ENCODE data around the gene CNNM3. TPM values are rescaled to one million over a fixed set of nuclear protein-coding genes. Genes with fewer than 3 reads are reported as not detected.
A peak's percentile ranks its signal among the peaks of the same experiment; 100 is the strongest.

Gene CNNM3
- total RNA-seq, 1 donor from 2014 or later: 32.6 TPM

DNA sequence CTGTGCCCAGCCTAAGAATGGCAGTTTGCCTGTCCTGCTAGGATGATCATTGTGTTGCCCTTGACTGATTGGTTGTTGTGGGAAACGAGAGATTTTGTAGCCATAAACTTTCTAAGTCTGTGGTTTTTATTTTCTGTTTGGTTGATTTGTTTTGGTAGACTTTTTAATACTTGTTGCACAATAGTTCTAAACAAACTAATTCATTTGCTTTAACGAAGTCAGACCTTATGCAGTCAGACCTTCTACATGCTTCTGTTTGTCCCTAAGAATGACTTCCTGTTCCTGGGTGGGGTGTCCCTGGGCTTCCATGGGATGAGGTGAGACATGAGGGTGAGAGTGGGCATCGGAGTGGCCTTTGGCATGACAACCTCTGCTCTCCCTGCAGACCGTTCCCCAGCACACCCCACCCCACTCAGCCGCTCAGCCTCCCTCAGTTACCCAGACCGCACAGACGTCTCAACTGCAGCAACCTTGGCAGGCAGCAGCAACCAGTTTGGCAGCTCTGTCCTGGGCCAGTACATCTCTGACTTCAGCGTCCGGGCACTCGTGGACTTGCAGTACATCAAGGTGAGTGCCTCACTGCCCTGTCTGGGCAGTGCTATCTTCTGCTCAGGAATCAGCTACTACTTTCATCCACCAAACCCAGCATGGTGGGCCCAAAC is 7.8 kb upstream of the CNNM3 start:
- Mint-ChIP-seq H3K36me3 (ENCODE audit: low read depth) (peaks cover 10% of the 10 kb centered on the region), H3K27me3 (ENCODE audit: low read depth) (no peaks in the 10 kb centered on the region), H3K4me3 (no peak overlapping the region), H3K4me1 (peaks cover 13% of the 10 kb centered on the region), H3K9me3 (no peaks in the 10 kb centered on the region), H3K27ac (ENCODE audit: unreplicated experiment) (peak overlapping the region; percentile 75)
- no peak for DNase-seq (ENCODE audit: low read depth, low spot score)
- TF ChIP-seq, protein P1, sequence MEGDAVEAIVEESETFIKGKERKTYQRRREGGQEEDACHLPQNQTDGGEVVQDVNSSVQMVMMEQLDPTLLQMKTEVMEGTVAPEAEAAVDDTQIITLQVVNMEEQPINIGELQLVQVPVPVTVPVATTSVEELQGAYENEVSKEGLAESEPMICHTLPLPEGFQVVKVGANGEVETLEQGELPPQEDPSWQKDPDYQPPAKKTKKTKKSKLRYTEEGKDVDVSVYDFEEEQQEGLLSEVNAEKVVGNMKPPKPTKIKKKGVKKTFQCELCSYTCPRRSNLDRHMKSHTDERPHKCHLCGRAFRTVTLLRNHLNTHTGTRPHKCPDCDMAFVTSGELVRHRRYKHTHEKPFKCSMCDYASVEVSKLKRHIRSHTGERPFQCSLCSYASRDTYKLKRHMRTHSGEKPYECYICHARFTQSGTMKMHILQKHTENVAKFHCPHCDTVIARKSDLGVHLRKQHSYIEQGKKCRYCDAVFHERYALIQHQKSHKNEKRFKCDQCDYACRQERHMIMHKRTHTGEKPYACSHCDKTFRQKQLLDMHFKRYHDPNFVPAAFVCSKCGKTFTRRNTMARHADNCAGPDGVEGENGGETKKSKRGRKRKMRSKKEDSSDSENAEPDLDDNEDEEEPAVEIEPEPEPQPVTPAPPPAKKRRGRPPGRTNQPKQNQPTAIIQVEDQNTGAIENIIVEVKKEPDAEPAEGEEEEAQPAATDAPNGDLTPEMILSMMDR (conservative IDR thresholded peaks at IDR 0.05): no peak

DNA sequence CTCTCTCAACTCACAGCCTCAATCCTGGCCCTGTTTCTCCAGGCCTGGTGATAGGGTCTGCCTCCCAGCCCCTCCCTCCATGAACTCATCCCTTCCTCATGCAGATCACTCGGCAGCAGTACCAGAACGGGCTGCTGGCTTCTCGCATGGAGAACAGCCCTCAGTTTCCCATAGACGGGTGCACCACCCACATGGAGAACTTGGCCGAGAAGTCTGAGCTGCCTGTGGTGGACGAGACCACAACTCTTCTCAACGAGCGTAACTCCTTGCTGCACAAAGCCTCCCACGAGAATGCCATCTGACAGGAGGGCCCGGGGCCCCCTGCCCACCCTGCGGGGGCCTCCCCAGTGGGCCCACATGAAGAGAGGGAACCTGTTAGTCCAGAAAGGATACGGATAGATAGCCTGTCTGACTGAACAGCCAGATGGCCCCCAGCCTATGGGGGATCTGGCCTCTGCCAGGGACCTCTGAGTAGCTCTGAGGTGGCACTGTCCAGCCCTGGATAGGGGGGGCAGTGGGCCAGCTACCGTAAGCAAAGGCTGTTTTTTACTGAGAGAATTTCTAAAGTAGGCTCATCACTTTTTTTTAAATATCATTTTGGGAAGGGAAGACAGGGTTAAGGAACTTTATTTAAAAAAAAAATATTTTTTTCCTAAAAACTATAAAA is 6.7 kb upstream of the CNNM3 start:
- Mint-ChIP-seq H3K9me3 (no peaks in the 10 kb centered on the region), H3K27ac (ENCODE audit: unreplicated experiment) (peak overlapping the region; percentile 14), H3K27me3 (ENCODE audit: low read depth) (no peaks in the 10 kb centered on the region), H3K4me3 (no peak overlapping the region), H3K36me3 (ENCODE audit: low read depth) (peaks cover 10% of the 10 kb centered on the region), H3K4me1 (peaks cover 13% of the 10 kb centered on the region)
- TF ChIP-seq, protein P1 (conservative IDR thresholded peaks at IDR 0.05): no peak
- DNase-seq (ENCODE audit: low read depth, low spot score): no peak

DNA sequence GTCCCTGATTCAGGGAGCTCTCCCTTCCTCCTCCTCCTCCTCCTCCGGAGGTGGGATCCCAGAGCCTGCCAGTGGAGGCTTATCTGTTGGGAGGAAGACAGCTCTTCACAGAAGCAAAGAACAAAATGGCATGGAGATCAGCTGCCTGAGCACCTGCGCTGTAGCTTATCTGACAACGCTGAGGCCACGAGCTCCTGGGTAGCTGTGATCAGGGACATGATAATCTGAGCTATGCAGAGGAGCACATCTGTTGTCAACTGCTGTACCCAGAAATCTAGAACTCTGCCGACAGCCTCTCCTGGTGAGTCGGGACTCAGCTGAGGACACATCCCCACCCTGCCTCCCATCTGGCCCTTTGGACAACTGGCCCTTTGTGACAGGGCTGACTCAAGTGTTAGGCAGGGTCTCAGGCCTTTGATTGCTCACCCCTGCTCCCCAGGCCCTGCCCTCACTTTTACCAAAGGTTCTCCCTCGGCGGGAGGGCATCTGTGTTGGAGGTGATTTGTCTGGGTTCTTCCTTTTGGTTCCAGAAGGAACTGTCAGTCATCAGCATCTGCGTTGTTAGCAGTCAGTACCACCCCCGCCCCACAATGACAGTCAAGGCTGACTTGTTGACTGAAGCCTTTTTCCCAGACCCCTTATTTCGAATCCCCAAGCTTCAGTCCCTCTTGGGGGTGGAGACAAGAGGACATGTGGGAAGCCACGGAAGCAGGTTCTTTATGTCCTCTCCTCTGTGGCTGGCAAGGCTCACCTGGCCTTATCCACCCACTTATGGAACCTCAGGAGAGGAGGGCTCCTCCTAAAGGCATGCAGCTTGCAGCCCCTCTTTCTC is 5.9 kb upstream of the CNNM3 start:
- no peak overlapping the region for H3K4me3 Mint-ChIP-seq
- no peaks in the 10 kb centered on the region for H3K27me3 Mint-ChIP-seq (ENCODE audit: low read depth)
- DNase-seq (ENCODE audit: low read depth, low spot score): no peak
- peak overlapping the region; percentile 6 for H3K27ac Mint-ChIP-seq (ENCODE audit: unreplicated experiment)
- no peaks in the 10 kb centered on the region for H3K9me3 Mint-ChIP-seq
- H3K36me3 Mint-ChIP-seq (ENCODE audit: low read depth): peaks cover 10% of the 10 kb centered on the region
- TF ChIP-seq, protein P1 (conservative IDR thresholded peaks at IDR 0.05): no peak
- peaks cover 16% of the 10 kb centered on the region for H3K4me1 Mint-ChIP-seq

DNA sequence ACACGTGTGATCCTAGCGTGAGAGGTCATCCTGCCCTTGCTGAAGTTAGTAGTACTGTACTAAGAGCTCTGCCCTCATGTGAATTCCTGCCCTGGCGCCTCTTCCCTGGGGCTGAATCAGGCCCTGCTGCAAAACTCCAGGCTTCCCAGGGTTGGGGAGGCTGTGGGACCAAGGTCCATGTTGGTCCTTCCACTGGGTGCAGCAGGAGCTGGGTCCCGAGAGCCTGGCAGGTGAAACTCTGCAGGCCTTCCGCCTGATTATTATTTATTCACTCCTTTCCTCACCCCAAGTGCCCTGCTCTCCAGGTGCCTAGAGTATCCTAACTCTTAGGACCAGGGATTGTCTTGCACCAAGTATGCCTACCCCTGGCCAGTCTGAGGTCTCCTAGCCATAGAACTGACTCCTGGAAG is 5.3 kb upstream of the CNNM3 start:
- H3K27ac Mint-ChIP-seq (ENCODE audit: unreplicated experiment): no peak overlapping the region
- peaks cover 10% of the 10 kb centered on the region for H3K36me3 Mint-ChIP-seq (ENCODE audit: low read depth)
- no peak for DNase-seq (ENCODE audit: low read depth, low spot score)
- H3K4me1 Mint-ChIP-seq: peaks cover 21% of the 10 kb centered on the region
- H3K9me3 Mint-ChIP-seq: no peaks in the 10 kb centered on the region
- H3K4me3 Mint-ChIP-seq: no peak overlapping the region
- no peaks in the 10 kb centered on the region for H3K27me3 Mint-ChIP-seq (ENCODE audit: low read depth)
- TF ChIP-seq, protein P1 (conservative IDR thresholded peaks at IDR 0.05): no peak

DNA sequence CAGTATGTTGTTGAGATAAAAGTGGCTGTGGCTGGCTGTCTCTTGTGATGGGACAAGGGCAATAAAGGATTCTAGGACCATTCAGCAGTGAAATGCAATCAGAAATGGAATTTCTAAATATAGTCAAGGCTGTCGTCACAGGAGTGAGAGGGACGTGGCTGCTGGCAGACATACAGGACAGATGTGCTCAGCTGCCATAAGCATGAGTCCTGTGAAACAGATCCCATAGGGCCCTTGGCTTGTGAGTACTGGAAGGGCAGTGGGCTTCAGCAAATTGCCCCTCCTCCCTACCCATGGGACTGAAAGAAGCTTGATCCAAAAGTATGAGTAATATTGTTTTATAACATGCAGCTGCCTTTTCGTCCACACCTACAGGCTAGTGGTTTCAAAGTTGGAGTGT is 4.2 kb upstream of the CNNM3 start:
- H3K9me3 Mint-ChIP-seq: no peaks in the 10 kb centered on the region
- H3K27me3 Mint-ChIP-seq (ENCODE audit: low read depth): no peaks in the 10 kb centered on the region
- TF ChIP-seq, protein P1 (conservative IDR thresholded peaks at IDR 0.05): no peak
- H3K36me3 Mint-ChIP-seq (ENCODE audit: low read depth): peaks cover 4% of the 10 kb centered on the region
- H3K4me1 Mint-ChIP-seq: peaks cover 15% of the 10 kb centered on the region
- no peak overlapping the region for H3K4me3 Mint-ChIP-seq
- no peak for DNase-seq (ENCODE audit: low read depth, low spot score)
- H3K27ac Mint-ChIP-seq (ENCODE audit: unreplicated experiment): no peak overlapping the region

Measured in neural crest cell (in vitro differentiated cells).